ENCODE data around the gene ECI2. TPM values are rescaled to one million over a fixed set of nuclear protein-coding genes. Genes with fewer than 3 reads are reported as not detected.
"Not testable (repeated sequence)": the region's sequence is repeated elsewhere in the genome, so short reads cannot be mapped to it uniquely, and the experiment has no call there.

Gene ECI2
- total RNA-seq, 1 experiment from 2014 or later = 61.4 TPM

GRCh38 chr6:4113649-4114048, 21.7 kb downstream of the ECI2 start (continued):
- TF ChIP-seq PRDM15 (CRISPR knock-in tag; IDR thresholded peaks at IDR 0.05) (no peak), PREB (CRISPR knock-in tag; IDR thresholded peaks at IDR 0.05; ENCODE audit: borderline replicate concordance) (no peak)

- H3K4me1 Mint-ChIP-seq = no peaks in the 10 kb centered on the region
- ChIA-PET CTCF (interaction anchor here (1.3 kb wide), 1 partner anchor 263 kb away, joined by 3 read pairs; the partner anchor contains the start of gene FAM50B), POLR2A (no interaction called here)
- no peak overlapping the region for H3K27ac Mint-ChIP-seq
- TF ChIP-seq SMAD4 (CRISPR knock-in tag; IDR thresholded peaks at IDR 0.05) (no peak), IRF2 (CRISPR knock-in tag; IDR thresholded peaks at IDR 0.05; ENCODE audit: borderline replicate concordance, low read depth) (no peak), FOXJ3 (CRISPR knock-in tag; IDR thresholded peaks at IDR 0.05; ENCODE audit: borderline replicate concordance) (no peak), ZNF121 (CRISPR knock-in tag; IDR thresholded peaks at IDR 0.05) (no peak), USF1 (CRISPR knock-in tag; IDR thresholded peaks at IDR 0.05) (no peak), KAT7 (CRISPR knock-in tag; IDR thresholded peaks at IDR 0.05; ENCODE audit: borderline replicate concordance) (no peak), ZBTB21 (CRISPR knock-in tag; IDR thresholded peaks at IDR 0.05; ENCODE audit: borderline replicate concordance) (no peak), ZNF671 (CRISPR knock-in tag; IDR thresholded peaks at IDR 0.05) (no peak), TP53 (CRISPR knock-in tag; IDR thresholded peaks at IDR 0.05) (no peak), TCF7 (CRISPR knock-in tag; IDR thresholded peaks at IDR 0.05; ENCODE audit: low read depth) (no peak), ETV6 (CRISPR knock-in tag; IDR thresholded peaks at IDR 0.05) (no peak), ZNF532 (CRISPR knock-in tag; IDR thresholded peaks at IDR 0.05; ENCODE audit: borderline replicate concordance) (no peak), SOX15 (CRISPR knock-in tag; IDR thresholded peaks at IDR 0.05) (no peak)
- ATAC-seq (no peak), DNase-seq (ENCODE audit: low spot score) (no peak)
- peaks cover 19% of the 10 kb centered on the region for H3K36me3 Mint-ChIP-seq
- no peaks in the 10 kb centered on the region for H3K27me3 Mint-ChIP-seq (ENCODE audit: low read depth)
- H3K9me3 Mint-ChIP-seq = no peaks in the 10 kb centered on the region
- H3K4me3 Mint-ChIP-seq = no peak overlapping the region
Observed at GRCh38 chr6:4112366-4112765, 23.0 kb downstream of the ECI2 start.

- not testable (repeated sequence) for H3K27ac Mint-ChIP-seq, ATAC-seq, H3K4me3 Mint-ChIP-seq
Observed at GRCh38 chr6:4109363-4109815, 26.0 kb downstream of the ECI2 start.

More at GRCh38 chr6:4109363-4109815, 26.0 kb downstream of the ECI2 start:
- DNase-seq (ENCODE audit: low spot score); POLR2A ChIA-PET; H3K9me3 Mint-ChIP-seq; H3K27me3 Mint-ChIP-seq (ENCODE audit: low read depth); H3K4me1 Mint-ChIP-seq; CTCF ChIA-PET; H3K36me3 Mint-ChIP-seq: not testable (repeated sequence)
